Gastrocnemius medialis (tissue), 4 donors: ENCODE data around the gene RPL3. TPM values are rescaled to one million over a fixed set of nuclear protein-coding genes. Genes with fewer than 3 reads are reported as not detected.

ENCODE experiments used
- ATAC-seq, 2 donors: fragments of 150-250 bp; one replicate each; pipeline ENCODE4 v1.9.1; 2016
- DNase-seq, 2 donors: peaks; one replicate each; pipeline ENCODE4 v3.0.0-alpha.2; 2019
- H3K27ac ChIP-seq, 4 donors: fragments of 200-600 bp; sonication (generic); 1 replicate in 1 of 4; 2 replicates in 3 of 4; pipeline ENCODE4 v1.5.1; 2016 to 2018; ENCODE audit warnings: mild to moderate bottlenecking in 2 of 4, moderate library complexity in 1 of 4
- H3K27me3 ChIP-seq, 3 donors: fragments of 200-600 bp; sonication (generic) in 2 of 3; 1 replicate in 1 of 3; 2 replicates in 2 of 3; pipeline versions ENCODE4 v1.5.1 to v1.6.0; 2016 to 2019; ENCODE audit warnings: mild to moderate bottlenecking in 1 of 3, moderate library complexity in 1 of 3
- H3K36me3 ChIP-seq, 2 donors: fragments of 200-600 bp; sonication (generic) in 1 of 2; one replicate each; pipeline ENCODE4 v1.5.1; 2017 to 2018
- H3K4me1 ChIP-seq, 2 donors: fragments of 200-600 bp; sonication (generic) in 1 of 2; one replicate each; pipeline ENCODE4 v1.5.1; 2016 to 2017; ENCODE audit warnings: mild to moderate bottlenecking in 2 of 2
- H3K4me3 ChIP-seq, 4 donors: fragments of 200-600 bp; sonication (generic) in 3 of 4; 1 replicate in 1 of 4; 2 replicates in 3 of 4; pipeline ENCODE4 v1.5.1; 2016 to 2019; ENCODE audit warnings: mild to moderate bottlenecking in 2 of 4
- H3K9me3 ChIP-seq, 3 donors: fragments of 200-600 bp; sonication (generic) in 2 of 3; 1 replicate in 1 of 3; 2 replicates in 2 of 3; pipeline ENCODE4 v1.5.1; 2016 to 2019
- CTCF ChIP-seq, 5 experiments: fragments of 450-650 bp in 3 of 5; fragments of 200-600 bp in 2 of 5; sonication (generic) in 2 of 5; IDR thresholded peaks in 4 of 5; conservative IDR thresholded peaks in 1 of 5; 1 replicate in 4 of 5; 2 replicates in 1 of 5; pipeline ENCODE4 v1.5.1; 2016 to 2019; ENCODE audit warnings: antibody characterized with exemption in 5 of 5, mild to moderate bottlenecking in 3 of 5, moderate library complexity in 3 of 5
- POLR2A ChIP-seq, 2 donors: fragments of 450-650 bp; IDR thresholded peaks; one replicate each; pipeline ENCODE4 v1.6.1; 2017; ENCODE audit warnings: antibody characterized with exemption in 2 of 2, mild to moderate bottlenecking in 2 of 2, moderate library complexity in 2 of 2
- in situ Hi-C, 4 donors: fragments of 200-750 bp; cut with MboI; loops; one replicate each; pipeline versions ENCODE4 v1.15.0 to v1.8.0; 2017; ENCODE audit warnings: low sequenced_read_pairs in 4 of 4
- intact Hi-C: fragments of 100-400 bp; cut with DNase I; formaldehyde crosslinking; loops from one replicate; pipeline ENCODE4 v1.15.1; 2023; ENCODE audit warnings: low total_unique reads
- total RNA-seq, 4 donors: library from RNA; depleted of rRNA; stranded (reverse); fragments of >200 nt; gene quantifications; one replicate each; pipeline versions ENCODE4 v1.1.0 to v1.2.3, GENCODE V29; 2016

RPL3 gene
- total RNA-seq, 4 donors from 2014 or later = 261 to 680 (median 391) TPM

- no peak for DNase-seq
- intact Hi-C loops = no loop called here
- in situ Hi-C loops = no loop called here
- Histone ChIP-seq H3K27ac (peak overlapping the region; percentile 77 to 83 (median 80)), H3K9me3 (no peaks in the 10 kb centered on the region), H3K4me1 (peaks cover 28 to 29% of the 10 kb centered on the region in 2 donors), H3K4me3 (no peak overlapping the region), H3K27me3 (no peaks in the 10 kb centered on the region), H3K36me3 (no peaks in the 10 kb centered on the region)
- TF ChIP-seq CTCF (IDR thresholded peaks at IDR 0.05 in 4 of 5, conservative IDR thresholded peaks at IDR 0.05 in 1 of 5) (no peak), POLR2A (IDR thresholded peaks at IDR 0.05) (no peak)
- ATAC-seq = no peak
Observed at GRCh38 chr22:39291523-39291922, 27.9 kb downstream of the RPL3 start.

- ATAC-seq (peak; percentile 71 to 86), DNase-seq (peak; percentile 60 to 89)
- in situ Hi-C loops (no loop called here), intact Hi-C loops (no loop called here)
- H3K27ac ChIP-seq = peak overlapping the region; percentile 77 to 83 (median 80)
- no peaks in the 10 kb centered on the region for H3K36me3 ChIP-seq
- TF ChIP-seq POLR2A (IDR thresholded peaks at IDR 0.05) (no peak), CTCF (IDR thresholded peaks at IDR 0.05 in 4 of 5, conservative IDR thresholded peaks at IDR 0.05 in 1 of 5) (no peak)
- no peak overlapping the region for H3K4me3 ChIP-seq
- H3K27me3 ChIP-seq = no peaks in the 10 kb centered on the region
- H3K4me1 ChIP-seq = peaks cover 26 to 29% of the 10 kb centered on the region in 2 donors
- no peaks in the 10 kb centered on the region for H3K9me3 ChIP-seq
Observed at GRCh38 chr22:39290724-39291161, 28.7 kb downstream of the RPL3 start.

GRCh38 chr22:39289975-39290720, 29.3 kb downstream of the RPL3 start:
- H3K36me3 ChIP-seq = no peaks in the 10 kb centered on the region
- DNase-seq = no peak
- H3K27me3 ChIP-seq = no peaks in the 10 kb centered on the region
- H3K27ac ChIP-seq = peak overlapping the region; percentile 77 to 83 (median 80)
- in situ Hi-C loops (no loop called here), intact Hi-C loops (no loop called here)
- TF ChIP-seq POLR2A (IDR thresholded peaks at IDR 0.05) (no peak), CTCF (IDR thresholded peaks at IDR 0.05 in 4 of 5, conservative IDR thresholded peaks at IDR 0.05 in 1 of 5) (no peak)
- H3K4me1 ChIP-seq = peaks cover 26 to 29% of the 10 kb centered on the region in 2 donors
- H3K9me3 ChIP-seq = no peaks in the 10 kb centered on the region
- peak in 1 of 2 donors; percentile 25 for ATAC-seq
- no peak overlapping the region for H3K4me3 ChIP-seq

- Histone ChIP-seq H3K36me3 (no peaks in the 10 kb centered on the region), H3K27ac (peak overlapping the region in 1 of 4 donors; percentile 78), H3K4me1 (peaks cover 26 to 29% of the 10 kb centered on the region in 2 donors), H3K27me3 (no peaks in the 10 kb centered on the region), H3K4me3 (no peak overlapping the region), H3K9me3 (no peaks in the 10 kb centered on the region)
- no peak for ATAC-seq
- in situ Hi-C loops (no loop called here), intact Hi-C loops (no loop called here)
- no peak for DNase-seq
- TF ChIP-seq CTCF (IDR thresholded peaks at IDR 0.05 in 4 of 5, conservative IDR thresholded peaks at IDR 0.05 in 1 of 5) (no peak), POLR2A (IDR thresholded peaks at IDR 0.05) (no peak)
Observed at GRCh38 chr22:39289533-39289932, 29.9 kb downstream of the RPL3 start.
